H54 (cell line): ENCODE measurements around the gene C1orf122.
"Not testable (repeated sequence)": the region's sequence is repeated elsewhere in the genome, so short reads cannot be mapped to it uniquely, and the experiment has no call there.

ENCODE experiments used
- DNase-seq: peaks from one replicate; pipeline ENCODE4 v3.0.0; 2011; ENCODE audit warnings: low spot score, mixed read lengths; ENCODE audit not compliant: insufficient read length
- FAIRE-seq: peaks from 3 replicates; lab custom pipeline; 2011; peaks lifted over from hg19 to GRCh38; lab: Jason Lieb, UNC
- POLR2A ChIP-seq: IDR thresholded peaks from 2 replicates; pipeline ENCODE4 v1.6.1; 2011; ENCODE audit warnings: low read depth, mild to moderate bottlenecking, low read length

Gene C1orf122

GRCh38 chr1:37807555-37808368 lies at the start of gene C1orf122, which contains the start of gene YRDC:
TSS of gene C1orf122 (plus strand) at chr1:37807790. CDS start at chr1:37808405, 615 bp downstream.
TSS of gene YRDC (minus strand) at chr1:37808208. CDS start at chr1:37808180, 28 bp downstream.
- peak; percentile 52 for TF ChIP-seq POLR2A
- DNase-seq (peak; percentile 98), FAIRE-seq (no peak)

- TF ChIP-seq POLR2A: no peak
- FAIRE-seq: no peak
- DNase-seq: no peak
These were observed 48.1 kb upstream of the C1orf122 start for GRCh38 chr1:37759451-37759850.

GRCh38 chr1:37761416-37762095 lies 46.0 kb upstream of the C1orf122 start:
- no peak for FAIRE-seq

GRCh38 chr1:37762516-37762915 lies 45.1 kb upstream of the C1orf122 start:
- TF ChIP-seq POLR2A: no peak

More at GRCh38 chr1:37761416-37762095, 46.0 kb upstream of the C1orf122 start:
- no peak for TF ChIP-seq POLR2A
- DNase-seq: no peak

GRCh38 chr1:37763791-37764413 lies 43.7 kb upstream of the C1orf122 start:
- no peak for TF ChIP-seq POLR2A
- FAIRE-seq: no peak
- no peak for DNase-seq

More at GRCh38 chr1:37762516-37762915, 45.1 kb upstream of the C1orf122 start:
- DNase-seq (no peak), FAIRE-seq (no peak)

- TF ChIP-seq POLR2A: no peak
- FAIRE-seq: no peak
- no peak for DNase-seq
These were observed 43.2 kb upstream of the C1orf122 start for GRCh38 chr1:37764414-37764825.

- DNase-seq (no peak), FAIRE-seq (no peak)
- TF ChIP-seq POLR2A: no peak
These were observed 42.6 kb upstream of the C1orf122 start, which contains the start of gene EPHA10 for GRCh38 chr1:37764888-37765441. TSS of gene EPHA10 (minus strand) at chr1:37765120. CDS start at chr1:37765066, 54 bp downstream.

GRCh38 chr1:37765916-37766664 lies 41.5 kb upstream of the C1orf122 start:
- no peak for TF ChIP-seq POLR2A
- FAIRE-seq (no peak), DNase-seq (no peak)

GRCh38 chr1:37767488-37767887 lies 40.1 kb upstream of the C1orf122 start:
- DNase-seq: no peak
- FAIRE-seq: no peak
- no peak for TF ChIP-seq POLR2A

- not testable (repeated sequence) for FAIRE-seq
These were observed 36.1 kb upstream of the C1orf122 start for GRCh38 chr1:37771440-37771839.

GRCh38 chr1:37776946-37777516 lies 30.6 kb upstream of the C1orf122 start:
- DNase-seq (no peak), FAIRE-seq (no peak)
- no peak for TF ChIP-seq POLR2A

More at GRCh38 chr1:37771440-37771839, 36.1 kb upstream of the C1orf122 start:
- DNase-seq: not testable (repeated sequence)

GRCh38 chr1:37778654-37779053 lies 28.9 kb upstream of the C1orf122 start:
- FAIRE-seq (no peak), DNase-seq (no peak)
- TF ChIP-seq POLR2A: no peak
